H1 (cell line): ENCODE data around the gene MYO1D. TPM values are rescaled to one million over a fixed set of nuclear protein-coding genes. Genes with fewer than 3 reads are reported as not detected.

Experiments used
- JUN ChIP-seq: IDR thresholded peaks from 2 replicates; pipeline ENCODE4 v1.6.1; 2011; ENCODE audit warnings: low read depth, mild to moderate bottlenecking, improper control_type of control experiment, low read length
- SP2 ChIP-seq: IDR thresholded peaks from 2 replicates; pipeline ENCODE4 v1.6.1; 2012; ENCODE audit warnings: mild to moderate bottlenecking, low read length, inconsistent platforms
- polyA plus RNA-seq, 7 experiments: library from polyadenylated mRNA; depleted of rRNA in 3 of 7; stranded (reverse) in 5 of 7; unstranded in 2 of 7; fragments of >200 nt in 5 of 7; fragments of 200-250 nt in 2 of 7; gene quantifications; 1 replicate in 5 of 7; 2 replicates in 1 of 7; 4 replicates in 1 of 7; pipeline versions ENCODE4 v1.2.1 to v1.2.3, GENCODE V29; 2011 to 2013; ENCODE audit warnings: missing spikeins in 2 of 7, mixed read lengths in 2 of 7
- total RNA-seq: library from RNA; stranded (reverse); fragmentation: NEBNext Ultra II Directional; extraction: Animal tissue kit (Norgen Biotek cat#: 25700); gene quantifications from 2 replicates; pipeline ENCODE4 v1.2.1, GENCODE V29; 2021

MYO1D gene
- total and polyA plus RNA-seq, 2 of the 8 experiments (the other 6 are each of a cell fraction or from before 2014, with no cell fraction given): 6.5 to 25.4 TPM

DNA sequence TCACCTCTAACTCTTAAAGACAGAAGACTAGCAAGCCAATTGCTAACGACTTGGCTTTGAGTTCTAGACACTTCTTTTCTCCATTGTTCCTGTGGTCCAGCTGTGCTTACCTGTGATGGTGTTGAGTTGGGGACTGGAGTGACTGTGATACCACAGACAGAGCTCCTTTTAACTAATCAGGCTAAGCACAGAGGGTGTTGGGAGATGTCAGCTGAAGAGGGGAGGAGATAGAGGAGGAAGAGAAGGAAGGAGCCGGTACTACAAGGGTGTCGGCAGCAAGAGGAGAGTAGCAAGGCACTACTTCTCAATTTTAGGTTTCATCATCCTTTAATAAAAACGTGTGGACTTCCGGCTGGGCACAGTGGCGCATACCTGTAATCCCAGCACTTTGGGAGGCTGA is 5.1 kb upstream of the MYO1D start (continued):
- TF ChIP-seq SP2 (no peak), JUN (no peak)
